Thyroid gland (tissue), 4 donors: ENCODE data around the gene ZNF391.

ENCODE experiments used
- CTCF ChIP-seq, 6 experiments: fragments of 200-600 bp in 3 of 6; fragments of 450-650 bp in 3 of 6; sonication (generic) in 3 of 6; IDR thresholded peaks; one replicate each; pipeline ENCODE4 v1.5.1; 2016 to 2019; ENCODE audit warnings: antibody characterized with exemption in 6 of 6, mild to moderate bottlenecking in 2 of 6, inconsistent platforms in 1 of 6, moderate library complexity in 1 of 6
- POLR2A ChIP-seq, 2 donors: fragments of 450-650 bp; IDR thresholded peaks; one replicate each; pipeline ENCODE4 v1.6.1; 2017; ENCODE audit warnings: antibody characterized with exemption in 2 of 2, mild to moderate bottlenecking in 2 of 2, moderate library complexity in 1 of 2

GRCh38 chr6:27419363-27419762 is 30.8 kb downstream of the ZNF391 start:
- TF ChIP-seq CTCF (IDR thresholded peaks at IDR 0.05) (no peak), POLR2A (IDR thresholded peaks at IDR 0.05) (no peak)
